K562 (cell line): Measurements from ENCODE around the gene SLC4A5.

Experiments used
- HCFC1 ChIP-seq: IDR thresholded peaks from 2 replicates; pipeline ENCODE4 v1.6.1; 2012; ENCODE audit warnings: low read depth, low read length, improper control_type of control experiment
- HNRNPL ChIP-seq: fragments of 200-400 bp; formaldehyde crosslinking; IDR thresholded peaks from 2 replicates; pipeline ENCODE4 v1.6.1; 2017; ENCODE audit warnings: low read depth, mild to moderate bottlenecking, low read length
- JUND ChIP-seq, 2 experiments: IDR thresholded peaks; 2 replicates in 1 of 2; 3 replicates in 1 of 2; pipeline ENCODE4 v1.6.1; 2011; ENCODE audit warnings: borderline replicate concordance in 2 of 2, low read depth in 2 of 2, low read length in 2 of 2, improper control_type of control experiment in 1 of 2, missing biosample characterization in 1 of 2, missing genetic modification characterization in 1 of 2, missing genetic modification reagents in 1 of 2
- PHB2 ChIP-seq: fragments of 450-650 bp; IDR thresholded peaks from 2 replicates; pipeline ENCODE4 v1.6.1; 2017; ENCODE audit warnings: low read depth
- RAD21 ChIP-seq, 2 experiments: fragments of 250-450 bp in 1 of 2; fragments of 450-650 bp in 1 of 2; sonication (Bioruptor Pico) in 1 of 2; formaldehyde crosslinking in 1 of 2; IDR thresholded peaks in 1 of 2; conservative IDR thresholded peaks in 1 of 2; 2 replicates each; pipeline versions ENCODE4 v1.4.0 to v1.8.0; 2020 to 2022; ENCODE audit warnings: mild to moderate bottlenecking in 2 of 2, moderate library complexity in 1 of 2
- SOX6 ChIP-seq: fragments of 450-650 bp; IDR thresholded peaks from 2 replicates; pipeline ENCODE4 v1.6.1; 2014; ENCODE audit warnings: mild to moderate bottlenecking
- ZNF282 ChIP-seq: sonication (generic); formaldehyde crosslinking; IDR thresholded peaks from 2 replicates; pipeline ENCODE4 v1.8.1; 2023; ENCODE audit warnings: missing genetic modification reagents

- TF ChIP-seq RAD21 (CRISPR knock-in tag; conservative IDR thresholded peaks at IDR 0.05 in 1 of 2, IDR thresholded peaks at IDR 0.05 in 1 of 2) (no peak), HCFC1 (no peak), SOX6 (no peak), JUND (IDR thresholded peaks at IDR 0.05; ENCODE audit: borderline replicate concordance, low read depth, low read length) (no peak), JUND (tag; IDR thresholded peaks at IDR 0.05; ENCODE audit: borderline replicate concordance, low read depth, low read length) (no peak), PHB2 (no peak), HNRNPL (no peak), ZNF282 (CRISPR knock-in tag) (no peak)
These were observed 38.7 kb downstream of the SLC4A5 start for GRCh38 chr2:74304332-74305148.
